GM04503 (cell line): ENCODE results near the gene FAU.

Experiments
- DNase-seq: peaks from one replicate; pipeline ENCODE4 v3.0.0-alpha.2; 2012; ENCODE audit warnings: low read depth

Gene FAU

DNA sequence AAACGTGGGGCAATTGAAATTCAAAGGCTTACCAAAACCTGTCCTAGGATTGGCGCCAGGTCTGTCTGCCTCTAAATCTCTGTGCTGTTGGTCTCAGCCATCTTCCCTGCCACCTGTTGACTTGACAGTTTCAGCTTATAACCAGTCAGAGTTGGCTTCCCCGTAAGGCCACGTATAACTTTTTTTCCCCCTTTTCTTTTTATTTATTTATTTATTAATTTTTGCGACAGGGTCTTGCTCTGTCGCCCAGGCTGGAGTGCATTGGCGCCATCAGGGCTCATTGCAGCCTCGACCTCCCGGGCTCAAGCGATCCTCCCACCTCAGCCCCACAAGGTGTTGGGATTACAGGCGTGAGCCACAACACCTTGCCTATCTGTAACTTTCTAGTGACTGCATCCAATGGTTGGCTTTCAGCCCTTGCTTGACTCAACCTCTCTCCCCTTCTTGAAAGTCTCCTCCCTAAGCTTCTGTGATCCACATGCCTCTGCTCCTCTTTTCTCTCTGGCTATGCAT, 13.8 kb upstream of the FAU start:
- DNase-seq: no peak

GRCh38 chr11:65134952-65135632, 13.2 kb upstream of the FAU start:
- peak; percentile 90 for DNase-seq

GRCh38 chr11:65134240-65134951, 12.5 kb upstream of the FAU start, which contains the start of gene SYVN1:
Gene SYVN1, minus strand, starts transcription at chr11:65134519. Its CDS starts 918 bp downstream, at chr11:65133601.
- DNase-seq: peak; percentile 66

DNA sequence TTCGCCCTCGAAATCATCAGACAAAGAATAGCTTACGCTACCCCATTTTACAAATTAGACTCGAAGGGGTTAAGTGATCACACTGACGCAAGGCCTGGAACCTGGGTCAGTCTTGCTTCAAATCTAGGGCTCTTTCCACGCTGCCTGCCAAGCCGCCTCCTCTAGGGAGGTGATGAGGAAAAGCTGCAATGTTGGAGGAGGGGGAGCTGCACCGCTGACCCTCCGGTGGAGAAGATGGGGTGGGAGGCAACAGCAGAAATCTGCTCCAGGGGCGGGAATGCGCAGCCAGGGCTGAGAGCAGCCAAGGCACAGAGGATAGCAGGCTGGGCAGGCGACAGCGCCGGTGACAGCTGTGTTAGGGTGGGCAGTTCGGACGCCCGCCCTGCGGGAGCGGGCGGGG, 11.8 kb upstream of the FAU start:
- no peak for DNase-seq

- DNase-seq: no peak
These were observed 11.2 kb upstream of the FAU start for GRCh38 chr11:65132988-65133700.

- DNase-seq: no peak
These were observed 10.5 kb upstream of the FAU start for GRCh38 chr11:65132238-65132987.

GRCh38 chr11:65131895-65132237, 9.9 kb upstream of the FAU start:
- DNase-seq: no peak

GRCh38 chr11:65131417-65131776, 9.5 kb upstream of the FAU start:
- no peak for DNase-seq

GRCh38 chr11:65130631-65131416, 8.9 kb upstream of the FAU start:
- no peak for DNase-seq

- no peak for DNase-seq
These were observed 7.9 kb upstream of the FAU start for GRCh38 chr11:65129649-65130441.

- no peak for DNase-seq
These were observed 6.5 kb upstream of the FAU start for GRCh38 chr11:65128182-65129145.

DNA sequence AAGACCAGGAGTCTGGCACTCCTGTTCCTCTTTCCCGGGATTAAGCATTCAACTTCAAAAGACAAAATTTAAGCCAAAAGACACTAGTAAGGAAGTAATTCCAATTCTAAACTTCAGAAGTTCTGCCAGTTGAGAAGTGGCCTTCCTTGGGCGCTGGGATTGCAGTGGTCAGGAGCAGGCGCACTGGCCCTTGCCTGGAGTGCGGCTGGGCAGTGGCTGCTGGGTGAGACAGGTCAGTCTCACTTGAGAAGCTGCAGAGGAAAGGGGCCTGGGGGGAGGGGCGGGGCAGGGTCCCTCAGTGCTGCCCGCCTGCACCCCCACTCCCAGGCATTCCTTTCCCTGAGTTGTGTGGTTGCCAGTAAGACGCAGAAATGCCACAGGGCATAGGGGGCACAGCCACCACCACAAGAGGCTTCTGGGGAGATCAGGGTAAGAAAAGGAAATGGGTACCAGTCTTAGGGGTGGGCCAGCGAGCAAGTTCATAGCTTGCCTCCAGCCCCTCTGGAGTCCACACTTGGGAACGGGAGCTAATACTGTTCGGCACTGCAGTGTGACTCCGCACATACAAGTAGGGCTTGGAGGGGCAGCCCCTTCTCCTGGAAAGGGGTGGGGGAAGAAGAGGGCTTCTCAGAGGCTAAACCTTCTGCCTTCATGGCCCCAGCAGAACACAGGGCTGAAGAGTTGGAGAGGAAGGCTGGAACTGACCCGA, 5.7 kb upstream of the FAU start:
- DNase-seq: no peak

- no peak for DNase-seq
These were observed 4.8 kb upstream of the FAU start for GRCh38 chr11:65126624-65127274.

- DNase-seq: no peak
These were observed 3.5 kb upstream of the FAU start for GRCh38 chr11:65125197-65126056.

- DNase-seq: no peak
These were observed 2.7 kb upstream of the FAU start for GRCh38 chr11:65124480-65125196.

DNA sequence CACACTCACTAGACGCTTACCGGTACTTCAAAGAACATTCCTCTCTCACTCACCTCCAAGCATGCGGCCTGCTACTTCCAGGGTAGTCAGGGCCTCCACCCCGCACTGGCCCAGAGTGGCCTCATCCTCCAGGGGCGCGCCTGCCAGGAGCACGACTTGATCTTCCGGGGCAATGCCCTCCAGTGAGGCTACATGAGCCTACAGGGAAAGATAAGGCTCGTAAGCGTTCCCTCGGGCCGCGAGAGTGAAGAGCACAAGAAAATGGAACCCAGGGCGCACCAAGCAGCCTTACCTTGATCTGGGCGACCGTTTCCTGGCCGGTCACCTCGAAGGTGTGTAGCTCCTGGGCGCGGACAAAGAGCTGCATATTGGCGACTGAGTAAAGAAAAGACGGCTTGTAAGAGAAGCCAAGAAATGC, 478 bp downstream of the FAU start:
- no peak for DNase-seq

DNA sequence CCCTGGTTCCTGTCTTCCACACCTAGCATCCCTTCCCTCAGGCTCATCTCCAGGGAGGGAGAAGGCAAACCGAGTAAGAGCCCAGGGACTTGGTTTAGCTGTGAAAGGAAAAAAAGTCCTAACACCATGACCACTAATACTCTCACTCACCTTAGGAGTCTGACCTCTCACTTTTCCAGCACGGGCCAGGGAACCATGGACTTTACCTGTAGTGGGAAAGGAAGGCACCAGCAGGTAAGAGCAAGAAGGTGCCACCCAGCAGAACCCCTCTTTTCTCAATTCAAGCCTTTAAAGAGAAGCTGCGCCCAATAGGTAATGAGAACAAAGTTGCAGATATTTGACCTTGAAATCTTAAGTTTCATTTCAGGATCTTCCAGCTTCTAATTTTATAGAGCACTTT, 1.1 kb downstream of the FAU start:
- DNase-seq: no peak
